ENCODE results near the gene PDE4B.

- TF ChIP-seq POLR2A (IDR thresholded peaks at IDR 0.05; ENCODE audit: low read depth, low read length) (no peak), POU2F2 (IDR thresholded peaks at IDR 0.05; ENCODE audit: low read depth, low read length) (no peak), POLR2AphosphoS5 (IDR thresholded peaks at IDR 0.05; ENCODE audit: low read depth, low read length) (no peak), TAF1 (IDR thresholded peaks at IDR 0.05; ENCODE audit: low read depth, low read length) (no peak), SPI1 (IDR thresholded peaks at IDR 0.05; ENCODE audit: low read depth, low read length) (no peak)
These were observed 414.0 kb downstream of the PDE4B start for GRCh38 chr1:66206563-66207144.
